Measurements from ENCODE around the gene RAB33B. TPM values are rescaled to one million over a fixed set of nuclear protein-coding genes. Genes with fewer than 3 reads are reported as not detected.
A peak's percentile ranks its signal among the peaks of the same experiment; 100 is the strongest.
"Not testable (repeated sequence)": the region's sequence is repeated elsewhere in the genome, so short reads cannot be mapped to it uniquely, and the experiment has no call there.

The RAB33B gene
- total RNA-seq, 1 donor from 2014 or later = 10.3 TPM

DNA sequence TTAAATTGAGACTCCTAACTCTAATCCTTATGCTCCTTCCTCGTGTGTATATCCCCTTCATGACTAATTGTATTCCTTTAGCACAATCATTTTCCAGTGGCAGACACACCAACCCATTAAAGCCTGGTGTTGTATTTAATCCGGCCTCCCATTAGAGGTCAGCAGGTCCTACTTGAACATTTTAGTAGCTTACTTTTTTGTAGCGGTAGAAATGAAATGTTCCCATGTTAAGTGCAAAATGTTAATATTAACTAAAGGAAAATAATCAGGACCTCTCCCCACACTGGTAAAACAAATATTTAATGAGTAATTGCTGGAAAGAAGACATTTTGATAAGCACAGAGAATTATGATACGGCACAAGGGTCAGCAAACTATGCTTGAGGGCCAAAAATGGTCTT lies 3.4 kb downstream of the RAB33B start:
- Mint-ChIP-seq H3K9me3 (ENCODE audit: unreplicated experiment) (no peaks in the 10 kb centered on the region), H3K4me3 (ENCODE audit: unreplicated experiment) (no peak overlapping the region), H3K27ac (ENCODE audit: unreplicated experiment) (no peak overlapping the region), H3K27me3 (ENCODE audit: unreplicated experiment) (no peaks in the 10 kb centered on the region), H3K36me3 (ENCODE audit: unreplicated experiment) (peaks cover 4% of the 10 kb centered on the region), H3K4me1 (ENCODE audit: unreplicated experiment) (peaks cover 58% of the 10 kb centered on the region)
- DNase-seq (ENCODE audit: extremely low spot score, unreplicated experiment) = no peak
- TF ChIP-seq CTCF (IDR thresholded peaks at IDR 0.05) = no peak

DNA sequence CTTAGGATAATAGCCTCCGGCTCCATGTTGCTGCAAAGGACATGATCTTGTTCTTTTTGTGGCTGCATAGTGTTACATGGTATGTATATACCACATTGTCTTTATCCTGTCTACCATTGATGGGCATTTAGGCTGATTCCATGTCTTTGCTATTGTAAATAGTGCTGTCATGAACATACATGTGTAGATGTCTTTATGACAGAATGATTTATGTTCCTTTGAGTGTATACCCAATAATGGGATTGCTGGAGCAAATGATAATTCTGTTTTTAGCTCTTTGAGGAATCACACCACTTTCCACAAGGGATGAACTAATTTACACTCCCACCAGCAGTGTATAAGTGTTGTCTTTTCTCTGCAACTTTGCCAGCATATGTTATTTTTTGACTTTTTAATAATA lies 4.6 kb downstream of the RAB33B start:
- TF ChIP-seq CTCF (IDR thresholded peaks at IDR 0.05) = no peak
- DNase-seq (ENCODE audit: extremely low spot score, unreplicated experiment) = no peak
- no peaks in the 10 kb centered on the region for H3K27me3 Mint-ChIP-seq (ENCODE audit: unreplicated experiment)
- H3K36me3 Mint-ChIP-seq (ENCODE audit: unreplicated experiment) = peaks cover 4% of the 10 kb centered on the region
- H3K4me3 Mint-ChIP-seq (ENCODE audit: unreplicated experiment) = no peak overlapping the region
- no peaks in the 10 kb centered on the region for H3K9me3 Mint-ChIP-seq (ENCODE audit: unreplicated experiment)
- H3K27ac Mint-ChIP-seq (ENCODE audit: unreplicated experiment) = peak overlapping the region; percentile 66
- H3K4me1 Mint-ChIP-seq (ENCODE audit: unreplicated experiment) = peaks cover 53% of the 10 kb centered on the region

- no peak for DNase-seq (ENCODE audit: extremely low spot score, unreplicated experiment)
- H3K36me3 Mint-ChIP-seq (ENCODE audit: unreplicated experiment) = peaks cover 8% of the 10 kb centered on the region
- peaks cover 56% of the 10 kb centered on the region for H3K4me1 Mint-ChIP-seq (ENCODE audit: unreplicated experiment)
- H3K4me3 Mint-ChIP-seq (ENCODE audit: unreplicated experiment) = no peak overlapping the region
- H3K9me3 Mint-ChIP-seq (ENCODE audit: unreplicated experiment) = no peaks in the 10 kb centered on the region
- no peak for TF ChIP-seq CTCF (IDR thresholded peaks at IDR 0.05)
- peak overlapping the region; percentile 66 for H3K27ac Mint-ChIP-seq (ENCODE audit: unreplicated experiment)
- no peaks in the 10 kb centered on the region for H3K27me3 Mint-ChIP-seq (ENCODE audit: unreplicated experiment)
Measured at GRCh38 chr4:139458999-139459398, 5.1 kb downstream of the RAB33B start.

DNA sequence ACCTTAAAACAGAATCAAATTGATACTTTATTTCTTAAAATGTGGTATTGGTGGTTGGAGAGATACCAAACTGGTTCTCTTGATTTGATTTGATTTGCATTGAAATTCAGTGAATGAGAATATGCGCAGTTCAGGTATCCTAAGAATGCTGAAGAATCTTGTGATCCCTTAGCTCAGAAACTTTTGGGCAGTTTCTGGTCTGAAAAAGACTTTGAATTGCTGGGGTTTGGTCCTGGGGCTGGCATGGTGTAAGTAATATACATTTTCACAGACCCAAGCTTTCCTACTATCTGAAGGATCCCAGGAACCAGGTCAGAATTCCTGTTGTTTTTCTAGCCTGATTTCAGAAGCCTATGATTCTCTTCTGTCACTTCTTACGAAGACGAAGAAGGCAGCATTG lies 6.6 kb downstream of the RAB33B start:
- Mint-ChIP-seq H3K9me3 (ENCODE audit: unreplicated experiment) (no peaks in the 10 kb centered on the region), H3K36me3 (ENCODE audit: unreplicated experiment) (peaks cover 9% of the 10 kb centered on the region), H3K4me1 (ENCODE audit: unreplicated experiment) (peaks cover 49% of the 10 kb centered on the region), H3K27ac (ENCODE audit: unreplicated experiment) (no peak overlapping the region), H3K27me3 (ENCODE audit: unreplicated experiment) (no peaks in the 10 kb centered on the region), H3K4me3 (ENCODE audit: unreplicated experiment) (no peak overlapping the region)
- no peak for TF ChIP-seq CTCF (IDR thresholded peaks at IDR 0.05)
- DNase-seq (ENCODE audit: extremely low spot score, unreplicated experiment) = no peak

- no peak for DNase-seq (ENCODE audit: extremely low spot score, unreplicated experiment)
- Mint-ChIP-seq H3K4me1 (ENCODE audit: unreplicated experiment) (peaks cover 43% of the 10 kb centered on the region), H3K9me3 (ENCODE audit: unreplicated experiment) (no peaks in the 10 kb centered on the region), H3K27ac (ENCODE audit: unreplicated experiment) (no peak overlapping the region), H3K4me3 (ENCODE audit: unreplicated experiment) (no peak overlapping the region), H3K27me3 (ENCODE audit: unreplicated experiment) (no peaks in the 10 kb centered on the region), H3K36me3 (ENCODE audit: unreplicated experiment) (peaks cover 9% of the 10 kb centered on the region)
- TF ChIP-seq CTCF (IDR thresholded peaks at IDR 0.05) = no peak
Measured at GRCh38 chr4:139461022-139461628, 7.2 kb downstream of the RAB33B start.

GRCh38 chr4:139464512-139464911 lies 10.6 kb downstream of the RAB33B start:
- not testable (repeated sequence) for DNase-seq (ENCODE audit: extremely low spot score, unreplicated experiment); H3K27me3 Mint-ChIP-seq (ENCODE audit: unreplicated experiment); H3K4me3 Mint-ChIP-seq (ENCODE audit: unreplicated experiment); H3K27ac Mint-ChIP-seq (ENCODE audit: unreplicated experiment)
- Mint-ChIP-seq H3K9me3 (ENCODE audit: unreplicated experiment) (peaks cover 12% of the 10 kb centered on the region), H3K36me3 (ENCODE audit: unreplicated experiment) (peaks cover 22% of the 10 kb centered on the region), H3K4me1 (ENCODE audit: unreplicated experiment) (peaks cover 11% of the 10 kb centered on the region)
